Gastrocnemius medialis (tissue), 4 donors: ENCODE data around the gene TMEM26. TPM values are rescaled to one million over a fixed set of nuclear protein-coding genes. Genes with fewer than 3 reads are reported as not detected.

Source experiments
- ATAC-seq, 2 donors: fragments of 150-250 bp; one replicate each; pipeline ENCODE4 v1.9.1; 2016
- DNase-seq, 2 donors: peaks; one replicate each; pipeline ENCODE4 v3.0.0-alpha.2; 2019
- H3K27ac ChIP-seq, 4 donors: fragments of 200-600 bp; sonication (generic); 1 replicate in 1 of 4; 2 replicates in 3 of 4; pipeline ENCODE4 v1.5.1; 2016 to 2018; ENCODE audit warnings: mild to moderate bottlenecking in 2 of 4, moderate library complexity in 1 of 4
- H3K27me3 ChIP-seq, 3 donors: fragments of 200-600 bp; sonication (generic) in 2 of 3; 1 replicate in 1 of 3; 2 replicates in 2 of 3; pipeline versions ENCODE4 v1.5.1 to v1.6.0; 2016 to 2019; ENCODE audit warnings: mild to moderate bottlenecking in 1 of 3, moderate library complexity in 1 of 3
- H3K36me3 ChIP-seq, 2 donors: fragments of 200-600 bp; sonication (generic) in 1 of 2; one replicate each; pipeline ENCODE4 v1.5.1; 2017 to 2018
- H3K4me1 ChIP-seq, 2 donors: fragments of 200-600 bp; sonication (generic) in 1 of 2; one replicate each; pipeline ENCODE4 v1.5.1; 2016 to 2017; ENCODE audit warnings: mild to moderate bottlenecking in 2 of 2
- H3K4me3 ChIP-seq, 4 donors: fragments of 200-600 bp; sonication (generic) in 3 of 4; 1 replicate in 1 of 4; 2 replicates in 3 of 4; pipeline ENCODE4 v1.5.1; 2016 to 2019; ENCODE audit warnings: mild to moderate bottlenecking in 2 of 4
- H3K9me3 ChIP-seq, 3 donors: fragments of 200-600 bp; sonication (generic) in 2 of 3; 1 replicate in 1 of 3; 2 replicates in 2 of 3; pipeline ENCODE4 v1.5.1; 2016 to 2019
- CTCF ChIP-seq, 5 experiments: fragments of 450-650 bp in 3 of 5; fragments of 200-600 bp in 2 of 5; sonication (generic) in 2 of 5; IDR thresholded peaks in 4 of 5; conservative IDR thresholded peaks in 1 of 5; 1 replicate in 4 of 5; 2 replicates in 1 of 5; pipeline ENCODE4 v1.5.1; 2016 to 2019; ENCODE audit warnings: antibody characterized with exemption in 5 of 5, mild to moderate bottlenecking in 3 of 5, moderate library complexity in 3 of 5
- POLR2A ChIP-seq, 2 donors: fragments of 450-650 bp; IDR thresholded peaks; one replicate each; pipeline ENCODE4 v1.6.1; 2017; ENCODE audit warnings: antibody characterized with exemption in 2 of 2, mild to moderate bottlenecking in 2 of 2, moderate library complexity in 2 of 2
- in situ Hi-C, 4 donors: fragments of 200-750 bp; cut with MboI; loops; one replicate each; pipeline versions ENCODE4 v1.15.0 to v1.8.0; 2017; ENCODE audit warnings: low sequenced_read_pairs in 4 of 4
- intact Hi-C: fragments of 100-400 bp; cut with DNase I; formaldehyde crosslinking; loops from one replicate; pipeline ENCODE4 v1.15.1; 2023; ENCODE audit warnings: low total_unique reads
- total RNA-seq, 4 donors: library from RNA; depleted of rRNA; stranded (reverse); fragments of >200 nt; gene quantifications; one replicate each; pipeline versions ENCODE4 v1.1.0 to v1.2.3, GENCODE V29; 2016

The TMEM26 gene
- total RNA-seq, 4 donors from 2014 or later: 0.18 TPM; not detected in 3

- in situ Hi-C loops: no loop called here
- intact Hi-C loops: no loop called here
- Histone ChIP-seq H3K4me3 (no peak overlapping the region), H3K27ac (no peak overlapping the region), H3K36me3 (no peaks in the 10 kb centered on the region), H3K9me3 (no peaks in the 10 kb centered on the region), H3K27me3 (no peaks in the 10 kb centered on the region), H3K4me1 (peaks cover 0 to 13% of the 10 kb centered on the region in 2 donors)
- DNase-seq (no peak), ATAC-seq (no peak)
- no peak for TF ChIP-seq CTCF (IDR thresholded peaks at IDR 0.05 in 4 of 5, conservative IDR thresholded peaks at IDR 0.05 in 1 of 5)
- no peak for TF ChIP-seq POLR2A (IDR thresholded peaks at IDR 0.05)
Observed at GRCh38 chr10:61398366-61399129, 54.6 kb downstream of the TMEM26 start.

- ATAC-seq (peak in 1 of 2 donors; percentile 56), DNase-seq (no peak)
- Histone ChIP-seq H3K4me3 (peak overlapping the region; percentile 34 to 45 (median 42)), H3K36me3 (no peaks in the 10 kb centered on the region), H3K27ac (no peak overlapping the region), H3K4me1 (peaks cover 0 to 13% of the 10 kb centered on the region in 2 donors), H3K27me3 (no peaks in the 10 kb centered on the region), H3K9me3 (no peaks in the 10 kb centered on the region)
- in situ Hi-C loops: no loop called here
- TF ChIP-seq CTCF (IDR thresholded peaks at IDR 0.05 in 4 of 5, conservative IDR thresholded peaks at IDR 0.05 in 1 of 5): no peak
- no peak for TF ChIP-seq POLR2A (IDR thresholded peaks at IDR 0.05)
- intact Hi-C loops: no loop called here
Observed at GRCh38 chr10:61397175-61397986, 55.8 kb downstream of the TMEM26 start.

GRCh38 chr10:61391281-61391680 is 61.9 kb downstream of the TMEM26 start:
- Histone ChIP-seq H3K27ac (no peak overlapping the region), H3K4me1 (no peaks in the 10 kb centered on the region), H3K27me3 (no peaks in the 10 kb centered on the region), H3K36me3 (no peaks in the 10 kb centered on the region), H3K9me3 (no peaks in the 10 kb centered on the region), H3K4me3 (no peak overlapping the region)
- ATAC-seq: no peak
- in situ Hi-C loops: no loop called here
- TF ChIP-seq POLR2A (IDR thresholded peaks at IDR 0.05) (no peak), CTCF (IDR thresholded peaks at IDR 0.05 in 4 of 5, conservative IDR thresholded peaks at IDR 0.05 in 1 of 5) (no peak)
- intact Hi-C loops: no loop called here
- no peak for DNase-seq

- DNase-seq: no peak
- TF ChIP-seq POLR2A (IDR thresholded peaks at IDR 0.05) (no peak), CTCF (IDR thresholded peaks at IDR 0.05 in 4 of 5, conservative IDR thresholded peaks at IDR 0.05 in 1 of 5) (no peak)
- in situ Hi-C loops: no loop called here
- H3K9me3 ChIP-seq: no peaks in the 10 kb centered on the region
- no peak overlapping the region for H3K27ac ChIP-seq
- intact Hi-C loops: no loop called here
- no peaks in the 10 kb centered on the region for H3K27me3 ChIP-seq
- ATAC-seq: no peak
- H3K36me3 ChIP-seq: no peaks in the 10 kb centered on the region
- H3K4me1 ChIP-seq: no peaks in the 10 kb centered on the region
- no peak overlapping the region for H3K4me3 ChIP-seq
Observed at GRCh38 chr10:61390851-61391250, 62.3 kb downstream of the TMEM26 start.
